ENCODE measurements around the gene DPY19L1. TPM values are rescaled to one million over a fixed set of nuclear protein-coding genes. Genes with fewer than 3 reads are reported as not detected.
"Not testable (repeated sequence)": the region's sequence is repeated elsewhere in the genome, so short reads cannot be mapped to it uniquely, and the experiment has no call there.

Gene DPY19L1
- total RNA-seq, 1 donor from 2014 or later, result 33.6 TPM

DNA sequence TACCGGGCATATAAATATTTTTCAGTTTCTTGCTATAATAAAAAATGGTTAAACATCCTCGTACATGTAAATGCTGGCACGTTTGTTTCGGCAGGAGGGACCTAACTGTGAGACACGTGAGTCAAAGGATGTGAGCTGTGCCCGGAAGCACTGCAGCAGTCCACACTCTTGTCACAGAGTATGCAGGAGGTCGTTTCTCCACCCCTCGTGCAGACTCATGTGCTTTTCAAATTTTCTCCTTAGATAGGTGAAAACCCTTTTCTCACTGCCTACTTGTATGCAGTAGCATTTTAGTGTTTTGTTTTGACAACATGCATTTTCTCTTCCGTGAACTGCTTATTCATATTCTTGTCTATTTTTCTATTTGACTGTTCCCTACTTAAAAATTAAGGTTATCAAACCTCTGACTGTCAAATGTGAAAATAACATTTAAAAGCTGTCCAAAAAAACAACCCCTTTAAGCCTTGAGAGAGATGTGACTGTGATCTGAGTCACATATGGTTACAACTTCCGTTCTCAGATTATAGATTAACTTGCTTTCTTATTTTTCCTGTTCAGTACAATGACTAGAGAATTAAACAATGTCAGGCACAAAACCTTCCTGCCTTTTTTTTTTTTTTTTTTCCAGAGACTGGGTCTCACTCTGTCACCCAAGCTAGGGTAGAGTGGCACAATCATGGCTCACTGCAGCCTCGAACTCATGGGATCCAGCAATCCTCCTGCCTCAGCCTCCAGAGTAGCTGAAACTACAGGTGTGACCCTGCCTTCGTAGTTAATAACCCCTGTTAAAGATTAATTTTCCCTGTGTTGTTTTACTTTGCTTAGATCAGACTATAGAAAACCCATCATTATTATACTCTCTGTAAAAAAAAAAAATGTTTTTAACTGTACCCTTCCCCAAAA lies 45.1 kb downstream of the DPY19L1 start:
- H3K36me3 Mint-ChIP-seq (ENCODE audit: low read depth, unreplicated experiment), result no peaks in the 10 kb centered on the region
- TF ChIP-seq, protein P1, sequence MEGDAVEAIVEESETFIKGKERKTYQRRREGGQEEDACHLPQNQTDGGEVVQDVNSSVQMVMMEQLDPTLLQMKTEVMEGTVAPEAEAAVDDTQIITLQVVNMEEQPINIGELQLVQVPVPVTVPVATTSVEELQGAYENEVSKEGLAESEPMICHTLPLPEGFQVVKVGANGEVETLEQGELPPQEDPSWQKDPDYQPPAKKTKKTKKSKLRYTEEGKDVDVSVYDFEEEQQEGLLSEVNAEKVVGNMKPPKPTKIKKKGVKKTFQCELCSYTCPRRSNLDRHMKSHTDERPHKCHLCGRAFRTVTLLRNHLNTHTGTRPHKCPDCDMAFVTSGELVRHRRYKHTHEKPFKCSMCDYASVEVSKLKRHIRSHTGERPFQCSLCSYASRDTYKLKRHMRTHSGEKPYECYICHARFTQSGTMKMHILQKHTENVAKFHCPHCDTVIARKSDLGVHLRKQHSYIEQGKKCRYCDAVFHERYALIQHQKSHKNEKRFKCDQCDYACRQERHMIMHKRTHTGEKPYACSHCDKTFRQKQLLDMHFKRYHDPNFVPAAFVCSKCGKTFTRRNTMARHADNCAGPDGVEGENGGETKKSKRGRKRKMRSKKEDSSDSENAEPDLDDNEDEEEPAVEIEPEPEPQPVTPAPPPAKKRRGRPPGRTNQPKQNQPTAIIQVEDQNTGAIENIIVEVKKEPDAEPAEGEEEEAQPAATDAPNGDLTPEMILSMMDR (IDR thresholded peaks at IDR 0.05; ENCODE audit: unreplicated experiment), result no peak
- H3K4me3 Mint-ChIP-seq (ENCODE audit: unreplicated experiment), result no peak overlapping the region

GRCh38 chr7:34988442-34989125 lies 48.7 kb downstream of the DPY19L1 start:
- H3K4me1 Mint-ChIP-seq (ENCODE audit: unreplicated experiment), result peaks cover 13% of the 10 kb centered on the region
- not testable (repeated sequence) for H3K27ac Mint-ChIP-seq (ENCODE audit: unreplicated experiment); H3K36me3 Mint-ChIP-seq (ENCODE audit: low read depth, unreplicated experiment); H3K27me3 Mint-ChIP-seq (ENCODE audit: unreplicated experiment); H3K9me3 Mint-ChIP-seq (ENCODE audit: unreplicated experiment); DNase-seq (ENCODE audit: low spot score); H3K4me3 Mint-ChIP-seq (ENCODE audit: unreplicated experiment)

More for the DNA sequence above, 45.1 kb downstream of the DPY19L1 start:
- DNase-seq (ENCODE audit: low spot score), result no peak
- Mint-ChIP-seq H3K4me1 (ENCODE audit: unreplicated experiment) (peaks cover 16% of the 10 kb centered on the region), H3K27me3 (ENCODE audit: unreplicated experiment) (no peaks in the 10 kb centered on the region), H3K9me3 (ENCODE audit: unreplicated experiment) (no peaks in the 10 kb centered on the region), H3K27ac (ENCODE audit: unreplicated experiment) (no peak overlapping the region)

GRCh38 chr7:34985155-34985554 lies 52.1 kb downstream of the DPY19L1 start:
- not testable (repeated sequence) for H3K4me3 Mint-ChIP-seq (ENCODE audit: unreplicated experiment); DNase-seq (ENCODE audit: low spot score); H3K27ac Mint-ChIP-seq (ENCODE audit: unreplicated experiment); H3K9me3 Mint-ChIP-seq (ENCODE audit: unreplicated experiment); H3K36me3 Mint-ChIP-seq (ENCODE audit: low read depth, unreplicated experiment); H3K27me3 Mint-ChIP-seq (ENCODE audit: unreplicated experiment); H3K4me1 Mint-ChIP-seq (ENCODE audit: unreplicated experiment)

GRCh38 chr7:34984140-34984539 lies 53.1 kb downstream of the DPY19L1 start:
- not testable (repeated sequence) for H3K27ac Mint-ChIP-seq (ENCODE audit: unreplicated experiment); H3K27me3 Mint-ChIP-seq (ENCODE audit: unreplicated experiment); H3K36me3 Mint-ChIP-seq (ENCODE audit: low read depth, unreplicated experiment); DNase-seq (ENCODE audit: low spot score); H3K9me3 Mint-ChIP-seq (ENCODE audit: unreplicated experiment); H3K4me3 Mint-ChIP-seq (ENCODE audit: unreplicated experiment); H3K4me1 Mint-ChIP-seq (ENCODE audit: unreplicated experiment)

DNA sequence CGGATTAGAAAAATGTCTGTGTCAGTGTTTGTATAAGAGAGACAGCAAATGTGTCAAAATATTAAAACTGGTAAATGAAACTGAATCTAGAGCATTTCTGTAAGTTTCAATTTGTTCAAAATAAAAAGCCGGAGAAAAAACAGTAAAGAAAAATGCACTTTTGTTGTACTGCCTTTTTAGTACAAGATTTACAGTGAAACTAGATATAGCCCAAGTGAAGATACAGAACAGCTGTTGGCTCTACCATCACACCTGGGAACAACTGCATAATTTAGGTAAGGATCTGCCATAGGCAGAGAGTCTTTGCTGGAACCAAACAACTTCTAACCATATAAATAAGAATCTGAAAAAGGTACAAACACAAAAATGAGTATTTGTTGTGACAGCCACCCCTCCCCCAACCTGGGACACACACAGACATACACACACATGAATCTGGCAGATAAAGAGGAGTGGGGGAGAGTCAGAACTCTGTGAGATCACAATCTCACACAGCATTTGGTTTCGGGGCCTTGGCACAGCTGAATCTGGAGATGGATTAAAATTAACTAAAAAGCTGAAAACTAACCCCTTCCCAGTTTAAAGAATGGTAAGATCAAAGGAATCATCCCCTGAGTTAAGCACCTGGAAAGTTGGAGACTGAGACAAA lies 54.8 kb downstream of the DPY19L1 start:
- H3K4me1 Mint-ChIP-seq (ENCODE audit: unreplicated experiment), result no peaks in the 10 kb centered on the region
- TF ChIP-seq, protein P1 (IDR thresholded peaks at IDR 0.05; ENCODE audit: unreplicated experiment), result no peak
- no peak for DNase-seq (ENCODE audit: low spot score)
- no peak overlapping the region for H3K4me3 Mint-ChIP-seq (ENCODE audit: unreplicated experiment)
- no peak overlapping the region for H3K27ac Mint-ChIP-seq (ENCODE audit: unreplicated experiment)
- H3K9me3 Mint-ChIP-seq (ENCODE audit: unreplicated experiment), result no peaks in the 10 kb centered on the region
- no peaks in the 10 kb centered on the region for H3K27me3 Mint-ChIP-seq (ENCODE audit: unreplicated experiment)
- no peaks in the 10 kb centered on the region for H3K36me3 Mint-ChIP-seq (ENCODE audit: low read depth, unreplicated experiment)

DNA sequence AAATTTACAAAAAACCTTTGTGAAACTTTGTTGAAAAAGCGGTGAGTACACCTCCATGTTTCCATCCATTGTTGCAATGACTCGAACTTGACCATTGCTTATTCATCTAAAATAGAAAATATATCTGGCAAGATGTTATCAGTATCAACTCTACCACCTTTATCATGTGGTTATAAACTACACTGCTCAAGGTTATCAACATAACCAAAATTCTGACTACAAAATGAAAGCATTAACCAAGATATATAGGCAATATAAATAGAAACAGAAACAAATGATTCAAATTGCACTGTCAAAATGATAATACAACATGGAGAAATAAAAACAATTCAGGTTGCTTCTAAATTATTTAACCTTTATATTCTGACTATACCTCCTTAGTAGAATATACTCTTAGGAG lies 58.2 kb downstream of the DPY19L1 start:
- not testable (repeated sequence) for H3K36me3 Mint-ChIP-seq (ENCODE audit: low read depth, unreplicated experiment); H3K4me1 Mint-ChIP-seq (ENCODE audit: unreplicated experiment); DNase-seq (ENCODE audit: low spot score); H3K27ac Mint-ChIP-seq (ENCODE audit: unreplicated experiment); H3K9me3 Mint-ChIP-seq (ENCODE audit: unreplicated experiment); H3K4me3 Mint-ChIP-seq (ENCODE audit: unreplicated experiment); H3K27me3 Mint-ChIP-seq (ENCODE audit: unreplicated experiment)

Data from endothelial cell (in vitro differentiated cells).